Lung (tissue), 12 donors: Measurements from ENCODE around the gene FGD1. TPM values are rescaled to one million over a fixed set of nuclear protein-coding genes. Genes with fewer than 3 reads are reported as not detected.

Experiments
- ATAC-seq: fragments of 200-7000 bp; cut with Tn5 transposase; one replicate; pipeline ENCODE4 v1.9.1; 2020; ENCODE audit warnings: moderate number of reproducible peaks; ENCODE audit not compliant: insufficient read depth, low FRiP score
- DNase-seq, 3 donors: peaks; one replicate each; pipeline ENCODE4 v3.0.0-alpha.2; 2013 to 2017
- H3K27ac ChIP-seq, 2 donors: one replicate each; pipeline ENCODE4 v1.5.1; 2013; ENCODE audit warnings: mild to moderate bottlenecking in 2 of 2, moderate library complexity in 2 of 2, control low read depth in 1 of 2, inconsistent platforms in 1 of 2, low read depth in 1 of 2, low read length in 1 of 2
- H3K27me3 ChIP-seq, 3 donors: one replicate each; pipeline ENCODE4 v1.5.1; 2013; ENCODE audit warnings: low read length in 2 of 3; ENCODE audit not compliant: control insufficient read depth in 3 of 3, insufficient read depth in 3 of 3
- H3K36me3 ChIP-seq, 4 donors: one replicate each; pipeline ENCODE4 v1.5.1; 2013; ENCODE audit warnings: low read length in 4 of 4, mild to moderate bottlenecking in 1 of 4, moderate library complexity in 1 of 4; ENCODE audit not compliant: control insufficient read depth in 4 of 4, insufficient read depth in 4 of 4
- H3K4me1 ChIP-seq, 5 donors: one replicate each; pipeline ENCODE4 v1.5.1; 2013; ENCODE audit warnings: low read length in 5 of 5, mild to moderate bottlenecking in 2 of 5, moderate library complexity in 1 of 5; ENCODE audit not compliant: control insufficient read depth in 5 of 5, insufficient read depth in 5 of 5
- H3K4me3 ChIP-seq: one replicate; pipeline ENCODE4 v1.5.1; 2013; ENCODE audit warnings: mild to moderate bottlenecking, control low read depth, moderate library complexity
- H3K9ac ChIP-seq, 2 donors: one replicate each; pipeline ENCODE4 v1.5.1; 2013; ENCODE audit warnings: low read length in 2 of 2, control low read depth in 1 of 2; ENCODE audit not compliant: insufficient read depth in 1 of 2
- H3K9me3 ChIP-seq, 4 donors: one replicate each; pipeline ENCODE4 v1.5.1; 2013; ENCODE audit warnings: low read length in 3 of 4, mild to moderate bottlenecking in 1 of 4, moderate library complexity in 1 of 4; ENCODE audit not compliant: control insufficient read depth in 4 of 4, insufficient read depth in 3 of 4
- WGBS, 2 donors: extraction: QIAGEN DNeasy Blood & Tissue Kit; methylation state at CpG; one replicate each; pipeline ENCODE4 v1.1.7; 2013; 5-methylcytosine and 5-hydroxymethylcytosine counted together
- polyA plus RNA-seq, 2 donors: library from polyadenylated mRNA; stranded (reverse); fragments of 200-250 nt; gene quantifications; one replicate each; pipeline ENCODE4 v1.2.1, GENCODE V29; 2013
- total RNA-seq, 2 donors: library from RNA; depleted of rRNA in 1 of 2; stranded (reverse); fragments of >200 nt in 1 of 2; gene quantifications; one replicate each; pipeline ENCODE4 v1.2.1, GENCODE V29; 2014 to 2021
- TF ChIP-seq, protein P1 (sequence below): IDR thresholded peaks from 2 replicates; pipeline ENCODE4 v1.5.1; 2012; ENCODE audit warnings: mild to moderate bottlenecking; ENCODE audit errors: control extremely low read depth, extremely low read depth
- donor health status: control.
- donor health status: control.
- donor health status: Bipolar disorder and iron deficiency.
- donor health status: healthy.
- donor health status: DM: yes; HTN: yes; CAD: no.

FGD1 gene
- total and polyA plus RNA-seq, 4 donors: 1.3 to 6.4 (median 2.5) TPM

DNA sequence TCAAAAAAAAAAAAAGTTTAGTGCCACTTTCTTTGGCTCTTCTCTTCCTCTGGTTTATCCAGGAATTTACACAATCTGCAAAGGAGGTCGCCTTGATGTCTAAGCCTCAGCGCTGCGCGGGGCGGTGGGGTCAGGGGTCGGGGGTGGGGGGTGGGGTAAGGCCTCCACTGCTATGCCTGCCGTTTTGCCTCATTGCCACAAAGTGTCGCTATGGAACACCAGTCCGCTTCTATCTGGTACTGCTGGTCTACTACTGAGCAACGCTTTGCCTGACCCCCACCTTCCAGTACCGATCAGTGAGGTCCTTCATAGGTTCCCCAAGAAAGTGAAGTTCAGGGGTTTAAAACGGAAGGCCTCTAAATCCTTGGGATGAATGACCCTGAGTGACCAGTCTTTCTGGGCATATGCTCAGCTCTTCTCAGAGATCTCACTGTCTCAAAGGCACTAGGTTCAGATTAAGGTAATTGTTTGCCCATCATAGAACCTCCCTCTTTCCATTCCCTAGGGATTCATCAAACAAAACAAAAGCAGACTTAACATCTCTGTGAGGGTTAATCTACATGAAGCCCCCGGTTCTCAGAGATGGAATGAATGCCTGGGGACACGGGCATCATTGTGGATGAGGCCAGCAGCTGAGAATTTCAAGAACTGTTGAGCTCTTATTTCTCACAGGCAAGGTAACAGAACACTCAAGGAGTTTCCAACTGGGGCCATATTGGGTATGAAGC is 72.7 kb downstream of the FGD1 start:
- no peak overlapping the region for H3K9ac ChIP-seq
- WGBS, 2 donors: 32 to 41% methylated on average over 12 to 14 of the region's 14 CpGs
- H3K27ac ChIP-seq: no peak overlapping the region
- TF ChIP-seq, protein P1, sequence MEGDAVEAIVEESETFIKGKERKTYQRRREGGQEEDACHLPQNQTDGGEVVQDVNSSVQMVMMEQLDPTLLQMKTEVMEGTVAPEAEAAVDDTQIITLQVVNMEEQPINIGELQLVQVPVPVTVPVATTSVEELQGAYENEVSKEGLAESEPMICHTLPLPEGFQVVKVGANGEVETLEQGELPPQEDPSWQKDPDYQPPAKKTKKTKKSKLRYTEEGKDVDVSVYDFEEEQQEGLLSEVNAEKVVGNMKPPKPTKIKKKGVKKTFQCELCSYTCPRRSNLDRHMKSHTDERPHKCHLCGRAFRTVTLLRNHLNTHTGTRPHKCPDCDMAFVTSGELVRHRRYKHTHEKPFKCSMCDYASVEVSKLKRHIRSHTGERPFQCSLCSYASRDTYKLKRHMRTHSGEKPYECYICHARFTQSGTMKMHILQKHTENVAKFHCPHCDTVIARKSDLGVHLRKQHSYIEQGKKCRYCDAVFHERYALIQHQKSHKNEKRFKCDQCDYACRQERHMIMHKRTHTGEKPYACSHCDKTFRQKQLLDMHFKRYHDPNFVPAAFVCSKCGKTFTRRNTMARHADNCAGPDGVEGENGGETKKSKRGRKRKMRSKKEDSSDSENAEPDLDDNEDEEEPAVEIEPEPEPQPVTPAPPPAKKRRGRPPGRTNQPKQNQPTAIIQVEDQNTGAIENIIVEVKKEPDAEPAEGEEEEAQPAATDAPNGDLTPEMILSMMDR: no peak
- no peaks in the 10 kb centered on the region for H3K36me3 ChIP-seq
- peaks cover 0 to 2% (median 0%) of the 10 kb centered on the region in 4 donors for H3K9me3 ChIP-seq
- DNase-seq: no peak
- peaks cover 0 to 4% (median 0%) of the 10 kb centered on the region in 3 donors for H3K27me3 ChIP-seq
- no peaks in the 10 kb centered on the region for H3K4me1 ChIP-seq
- no peak for ATAC-seq
- H3K4me3 ChIP-seq: no peak overlapping the region

GRCh38 chrX:54422168-54422567 is 73.9 kb downstream of the FGD1 start:
- no peaks in the 10 kb centered on the region for H3K36me3 ChIP-seq
- 72 to 95% methylated on average over 3 of the region's 3 CpGs for WGBS, 2 donors
- TF ChIP-seq, protein P1: no peak
- no peak overlapping the region for H3K9ac ChIP-seq
- no peak overlapping the region for H3K4me3 ChIP-seq
- no peak for ATAC-seq
- H3K9me3 ChIP-seq: peaks cover 0 to 2% (median 0%) of the 10 kb centered on the region in 4 donors
- no peak overlapping the region for H3K27ac ChIP-seq
- no peak for DNase-seq
- no peaks in the 10 kb centered on the region for H3K4me1 ChIP-seq
- peaks cover 0 to 4% (median 0%) of the 10 kb centered on the region in 3 donors for H3K27me3 ChIP-seq

GRCh38 chrX:54419559-54420302 is 76.3 kb downstream of the FGD1 start:
- ATAC-seq: no peak
- Histone ChIP-seq H3K4me1 (no peaks in the 10 kb centered on the region), H3K9me3 (peaks cover 0 to 2% (median 0%) of the 10 kb centered on the region in 4 donors), H3K4me3 (no peak overlapping the region), H3K27me3 (no peaks in the 10 kb centered on the region), H3K9ac (no peak overlapping the region), H3K36me3 (no peaks in the 10 kb centered on the region), H3K27ac (peak overlapping the region in 1 of 2 donors; percentile 54)
- no peak for DNase-seq
- WGBS, 2 donors: 36 to 64% methylated on average over 3 of the region's 3 CpGs
- TF ChIP-seq, protein P1: no peak
